WTC11 (cell line): Measurements from ENCODE around the gene STAB1.

Experiments used
- CBFB ChIP-seq: sonication (generic); formaldehyde crosslinking; IDR thresholded peaks from 2 replicates; pipeline ENCODE4 v1.8.1; 2022; ENCODE audit warnings: mild to moderate bottlenecking, low read depth, missing genetic modification reagents
- CREB1 ChIP-seq: sonication (generic); formaldehyde crosslinking; IDR thresholded peaks from 2 replicates; pipeline ENCODE4 v1.8.0; 2023; ENCODE audit warnings: mild to moderate bottlenecking, missing genetic modification reagents
- ESRRA ChIP-seq: sonication (generic); formaldehyde crosslinking; IDR thresholded peaks from 2 replicates; pipeline ENCODE4 v1.8.1; 2022; ENCODE audit warnings: mild to moderate bottlenecking, missing genetic modification reagents, borderline replicate concordance
- FOXP1 ChIP-seq: sonication (generic); formaldehyde crosslinking; IDR thresholded peaks from 2 replicates; pipeline ENCODE4 v1.8.0; 2022; ENCODE audit warnings: missing genetic modification reagents, mild to moderate bottlenecking, moderate library complexity, borderline replicate concordance
- NR2C2 ChIP-seq: sonication (generic); formaldehyde crosslinking; IDR thresholded peaks from 2 replicates; pipeline ENCODE4 v1.8.0; 2022; ENCODE audit warnings: mild to moderate bottlenecking, missing genetic modification reagents
- TEAD1 ChIP-seq: sonication (generic); formaldehyde crosslinking; IDR thresholded peaks from 2 replicates; pipeline ENCODE4 v1.8.0; 2022; ENCODE audit warnings: mild to moderate bottlenecking, missing genetic modification reagents
- ZNF121 ChIP-seq: sonication (generic); formaldehyde crosslinking; IDR thresholded peaks from 2 replicates; pipeline ENCODE4 v1.8.0; 2023; ENCODE audit warnings: missing genetic modification reagents
- TF ChIP-seq, protein P1 (sequence below): fragments of 200-600 bp; IDR thresholded peaks from 2 replicates; pipeline ENCODE4 v1.8.0; 2022; ENCODE audit warnings: antibody characterized with exemption
- TF ChIP-seq, protein P2 (sequence below): fragments of 250-450 bp; sonication (Bioruptor Pico); IDR thresholded peaks from 2 replicates; pipeline ENCODE4 v1.9.0; 2021; ENCODE audit warnings: mild to moderate bottlenecking
- TF ChIP-seq, protein P3 (sequence below): sonication (generic); formaldehyde crosslinking; IDR thresholded peaks from 2 replicates; pipeline ENCODE4 v1.8.1; 2022; ENCODE audit warnings: low read depth, missing genetic modification reagents, borderline replicate concordance
- TF ChIP-seq, protein P4 (sequence below): sonication (generic); formaldehyde crosslinking; IDR thresholded peaks from 2 replicates; pipeline ENCODE4 v1.8.0; 2022; ENCODE audit warnings: mild to moderate bottlenecking, missing genetic modification reagents
- TF ChIP-seq, protein P5 (sequence below): fragments of 250-450 bp; sonication (Bioruptor Pico); conservative IDR thresholded peaks from 2 replicates; pipeline ENCODE4 v1.9.0; 2021; ENCODE audit warnings: mild to moderate bottlenecking
- TF ChIP-seq, protein P6 (sequence below): sonication (generic); formaldehyde crosslinking; IDR thresholded peaks from 2 replicates; pipeline ENCODE4 v1.8.1; 2023; ENCODE audit warnings: mild to moderate bottlenecking, missing genetic modification reagents, moderate library complexity

DNA sequence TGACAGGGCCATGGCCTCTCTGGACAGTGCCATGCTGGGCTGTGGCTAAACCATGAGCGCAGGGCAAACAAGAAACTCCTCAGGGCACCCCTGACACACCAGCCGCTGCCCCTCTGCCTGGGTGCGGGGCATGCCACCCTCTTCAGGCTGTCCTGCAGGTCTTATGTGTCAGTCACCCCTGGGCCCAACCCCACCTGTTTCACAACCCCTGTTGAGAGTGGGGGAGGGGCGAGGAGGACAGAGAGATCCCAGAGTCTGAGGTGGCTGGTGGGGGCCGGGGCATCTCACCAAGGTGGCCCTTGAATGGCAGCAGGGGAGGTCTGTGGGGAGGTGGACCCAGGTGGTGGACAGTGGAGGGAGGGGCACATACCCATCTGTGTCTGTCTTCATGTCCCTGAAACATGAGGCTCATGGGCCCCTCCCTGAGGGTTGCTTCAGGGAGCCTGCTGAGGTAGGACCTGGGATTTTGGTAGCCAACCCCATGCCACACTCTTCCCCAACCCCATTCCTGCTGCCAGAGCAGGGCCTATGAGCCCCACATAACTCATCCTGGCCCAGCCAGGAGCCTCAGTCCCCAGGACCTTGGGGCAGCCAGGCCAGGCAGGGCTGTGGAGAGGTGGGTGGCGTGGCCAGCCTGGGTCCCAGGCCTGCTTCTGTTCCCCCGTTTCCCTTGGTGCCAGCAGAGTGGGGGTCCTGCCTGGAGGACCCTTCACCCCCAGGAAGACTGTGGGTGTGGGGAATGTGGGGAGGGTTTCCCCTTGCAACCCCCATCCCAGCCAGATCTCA, 1.7 kb upstream of the STAB1 start:
- TF ChIP-seq ZNF121 (CRISPR knock-in tag) = no peak
- TF ChIP-seq, protein P1, sequence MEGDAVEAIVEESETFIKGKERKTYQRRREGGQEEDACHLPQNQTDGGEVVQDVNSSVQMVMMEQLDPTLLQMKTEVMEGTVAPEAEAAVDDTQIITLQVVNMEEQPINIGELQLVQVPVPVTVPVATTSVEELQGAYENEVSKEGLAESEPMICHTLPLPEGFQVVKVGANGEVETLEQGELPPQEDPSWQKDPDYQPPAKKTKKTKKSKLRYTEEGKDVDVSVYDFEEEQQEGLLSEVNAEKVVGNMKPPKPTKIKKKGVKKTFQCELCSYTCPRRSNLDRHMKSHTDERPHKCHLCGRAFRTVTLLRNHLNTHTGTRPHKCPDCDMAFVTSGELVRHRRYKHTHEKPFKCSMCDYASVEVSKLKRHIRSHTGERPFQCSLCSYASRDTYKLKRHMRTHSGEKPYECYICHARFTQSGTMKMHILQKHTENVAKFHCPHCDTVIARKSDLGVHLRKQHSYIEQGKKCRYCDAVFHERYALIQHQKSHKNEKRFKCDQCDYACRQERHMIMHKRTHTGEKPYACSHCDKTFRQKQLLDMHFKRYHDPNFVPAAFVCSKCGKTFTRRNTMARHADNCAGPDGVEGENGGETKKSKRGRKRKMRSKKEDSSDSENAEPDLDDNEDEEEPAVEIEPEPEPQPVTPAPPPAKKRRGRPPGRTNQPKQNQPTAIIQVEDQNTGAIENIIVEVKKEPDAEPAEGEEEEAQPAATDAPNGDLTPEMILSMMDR = no peak
- no peak for TF ChIP-seq CREB1 (CRISPR knock-in tag)
- TF ChIP-seq, protein P2, sequence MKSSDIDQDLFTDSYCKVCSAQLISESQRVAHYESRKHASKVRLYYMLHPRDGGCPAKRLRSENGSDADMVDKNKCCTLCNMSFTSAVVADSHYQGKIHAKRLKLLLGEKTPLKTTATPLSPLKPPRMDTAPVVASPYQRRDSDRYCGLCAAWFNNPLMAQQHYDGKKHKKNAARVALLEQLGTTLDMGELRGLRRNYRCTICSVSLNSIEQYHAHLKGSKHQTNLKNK = no peak
- TF ChIP-seq, protein P3, sequence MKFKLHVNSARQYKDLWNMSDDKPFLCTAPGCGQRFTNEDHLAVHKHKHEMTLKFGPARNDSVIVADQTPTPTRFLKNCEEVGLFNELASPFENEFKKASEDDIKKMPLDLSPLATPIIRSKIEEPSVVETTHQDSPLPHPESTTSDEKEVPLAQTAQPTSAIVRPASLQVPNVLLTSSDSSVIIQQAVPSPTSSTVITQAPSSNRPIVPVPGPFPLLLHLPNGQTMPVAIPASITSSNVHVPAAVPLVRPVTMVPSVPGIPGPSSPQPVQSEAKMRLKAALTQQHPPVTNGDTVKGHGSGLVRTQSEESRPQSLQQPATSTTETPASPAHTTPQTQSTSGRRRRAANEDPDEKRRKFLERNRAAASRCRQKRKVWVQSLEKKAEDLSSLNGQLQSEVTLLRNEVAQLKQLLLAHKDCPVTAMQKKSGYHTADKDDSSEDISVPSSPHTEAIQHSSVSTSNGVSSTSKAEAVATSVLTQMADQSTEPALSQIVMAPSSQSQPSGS (CRISPR knock-in tag) = no peak
- TF ChIP-seq, protein P4, sequence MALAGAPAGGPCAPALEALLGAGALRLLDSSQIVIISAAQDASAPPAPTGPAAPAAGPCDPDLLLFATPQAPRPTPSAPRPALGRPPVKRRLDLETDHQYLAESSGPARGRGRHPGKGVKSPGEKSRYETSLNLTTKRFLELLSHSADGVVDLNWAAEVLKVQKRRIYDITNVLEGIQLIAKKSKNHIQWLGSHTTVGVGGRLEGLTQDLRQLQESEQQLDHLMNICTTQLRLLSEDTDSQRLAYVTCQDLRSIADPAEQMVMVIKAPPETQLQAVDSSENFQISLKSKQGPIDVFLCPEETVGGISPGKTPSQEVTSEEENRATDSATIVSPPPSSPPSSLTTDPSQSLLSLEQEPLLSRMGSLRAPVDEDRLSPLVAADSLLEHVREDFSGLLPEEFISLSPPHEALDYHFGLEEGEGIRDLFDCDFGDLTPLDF (CRISPR knock-in tag) = no peak
- TF ChIP-seq NR2C2 = no peak
- TF ChIP-seq TEAD1 (CRISPR knock-in tag) = no peak
- TF ChIP-seq ESRRA = no peak
- TF ChIP-seq, protein P5, sequence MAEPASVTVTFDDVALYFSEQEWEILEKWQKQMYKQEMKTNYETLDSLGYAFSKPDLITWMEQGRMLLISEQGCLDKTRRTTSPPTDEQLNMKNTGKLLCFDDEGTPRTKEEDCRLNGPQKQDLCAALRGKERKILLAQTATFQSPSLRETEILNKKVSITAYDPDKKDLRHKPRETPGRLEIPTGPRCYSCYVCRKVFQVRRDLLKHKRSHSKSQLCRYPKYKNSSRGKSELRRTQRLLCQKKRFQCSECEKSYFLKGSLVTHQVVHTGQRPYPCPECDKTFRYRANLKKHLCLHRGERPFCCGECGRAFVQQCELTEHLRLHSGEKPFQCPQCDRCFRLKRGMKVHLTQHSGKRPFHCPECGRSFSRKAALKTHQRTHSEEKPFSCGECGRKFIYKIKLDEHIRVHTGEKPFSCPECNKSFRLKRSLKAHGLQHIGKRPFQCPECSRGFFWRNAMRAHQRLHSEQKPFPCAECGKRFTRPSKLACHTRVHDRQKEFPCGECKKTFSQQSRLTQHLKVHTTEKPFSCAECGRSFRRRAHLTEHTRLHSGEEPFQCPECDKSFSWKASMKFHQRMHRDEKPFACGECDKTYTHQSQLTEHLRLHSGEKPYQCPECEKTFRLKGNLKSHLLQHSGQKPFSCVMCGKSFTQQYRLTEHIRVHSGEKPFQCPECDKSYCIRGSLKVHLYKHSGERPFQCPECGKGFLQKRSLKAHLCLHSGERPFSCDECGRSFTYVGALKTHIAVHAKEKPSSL (CRISPR knock-in tag) = no peak
- TF ChIP-seq, protein P6, sequence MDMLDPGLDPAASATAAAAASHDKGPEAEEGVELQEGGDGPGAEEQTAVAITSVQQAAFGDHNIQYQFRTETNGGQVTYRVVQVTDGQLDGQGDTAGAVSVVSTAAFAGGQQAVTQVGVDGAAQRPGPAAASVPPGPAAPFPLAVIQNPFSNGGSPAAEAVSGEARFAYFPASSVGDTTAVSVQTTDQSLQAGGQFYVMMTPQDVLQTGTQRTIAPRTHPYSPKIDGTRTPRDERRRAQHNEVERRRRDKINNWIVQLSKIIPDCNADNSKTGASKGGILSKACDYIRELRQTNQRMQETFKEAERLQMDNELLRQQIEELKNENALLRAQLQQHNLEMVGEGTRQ (CRISPR knock-in tag) = no peak
- no peak for TF ChIP-seq CBFB (CRISPR knock-in tag)
- no peak for TF ChIP-seq FOXP1 (CRISPR knock-in tag)
